H1 (cell line): ENCODE data around the gene SENP1.

ENCODE experiments used
- CBX5 ChIP-seq: fragments of 300-800, 300-1000 bp; sonication (generic); IDR thresholded peaks from 2 replicates; pipeline ENCODE4 v1.7.1; 2016; ENCODE audit warnings: antibody characterized with exemption, low read length, low read depth
- CEBPB ChIP-seq: IDR thresholded peaks from 2 replicates; pipeline ENCODE4 v1.6.1; 2012; ENCODE audit warnings: low read depth, low read length
- EGR1 ChIP-seq: IDR thresholded peaks from 2 replicates; pipeline ENCODE4 v1.6.1; 2011; ENCODE audit warnings: low read depth, low read length, borderline replicate concordance
- MAFK ChIP-seq: IDR thresholded peaks from 2 replicates; pipeline ENCODE4 v1.6.1; 2012; ENCODE audit warnings: low read depth, mild to moderate bottlenecking, improper control_type of control experiment, low read length
- POLR2A ChIP-seq, 2 experiments: IDR thresholded peaks; 1 replicate in 1 of 2; 2 replicates in 1 of 2; pipeline ENCODE4 v1.6.1; 2011; ENCODE audit warnings: low read depth in 2 of 2, low read length in 2 of 2, mild to moderate bottlenecking in 2 of 2; ENCODE audit errors: control extremely low read depth in 1 of 2
- RAD21 ChIP-seq, 2 experiments: IDR thresholded peaks in 1 of 2; conservative IDR thresholded peaks in 1 of 2; 2 replicates each; pipeline ENCODE4 v1.6.1; 2011; ENCODE audit warnings: low read depth in 2 of 2, low read length in 2 of 2, improper control_type of control experiment in 1 of 2, inconsistent platforms in 1 of 2, mild to moderate bottlenecking in 1 of 2, moderate library complexity in 1 of 2
- RXRA ChIP-seq: IDR thresholded peaks from 2 replicates; pipeline ENCODE4 v1.6.1; 2011; ENCODE audit warnings: low read depth, mild to moderate bottlenecking, low read length, moderate library complexity; ENCODE audit not compliant: insufficient read depth
- SUZ12 ChIP-seq: fragments of 200-600 bp; sonication (generic); IDR thresholded peaks from 2 replicates; pipeline ENCODE4 v1.6.1; 2012; ENCODE audit warnings: mild to moderate bottlenecking, inconsistent platforms, low read length, moderate library complexity, mixed read lengths
- TAF1 ChIP-seq: IDR thresholded peaks from 2 replicates; pipeline ENCODE4 v1.6.1; 2011; ENCODE audit warnings: mild to moderate bottlenecking, low read depth, low read length
- TCF12 ChIP-seq: IDR thresholded peaks from 2 replicates; pipeline ENCODE4 v1.6.1; 2011; ENCODE audit warnings: low read depth, mild to moderate bottlenecking, low read length
- TEAD4 ChIP-seq: IDR thresholded peaks from 2 replicates; pipeline ENCODE4 v1.6.1; 2012; ENCODE audit warnings: low read depth, low read length, inconsistent platforms, mixed read lengths
- YY1 ChIP-seq: IDR thresholded peaks from 2 replicates; pipeline ENCODE4 v1.6.1; 2011; ENCODE audit warnings: low read depth, mild to moderate bottlenecking, low read length
- TF ChIP-seq, protein P1 (sequence below), 3 experiments: IDR thresholded peaks; 1 replicate in 2 of 3; 2 replicates in 1 of 3; pipeline versions ENCODE4 v1.5.1 to v1.6.1; 2011; ENCODE audit warnings: low read length in 3 of 3, mild to moderate bottlenecking in 3 of 3, inconsistent platforms in 2 of 3, low read depth in 1 of 3, moderate library complexity in 1 of 3; ENCODE audit not compliant: insufficient read depth in 1 of 3; ENCODE audit errors: control extremely low read depth in 1 of 3
- TF ChIP-seq, protein P2 (sequence below): IDR thresholded peaks from 2 replicates; pipeline ENCODE4 v1.6.1; 2011; ENCODE audit warnings: low read length, improper control_type of control experiment

DNA sequence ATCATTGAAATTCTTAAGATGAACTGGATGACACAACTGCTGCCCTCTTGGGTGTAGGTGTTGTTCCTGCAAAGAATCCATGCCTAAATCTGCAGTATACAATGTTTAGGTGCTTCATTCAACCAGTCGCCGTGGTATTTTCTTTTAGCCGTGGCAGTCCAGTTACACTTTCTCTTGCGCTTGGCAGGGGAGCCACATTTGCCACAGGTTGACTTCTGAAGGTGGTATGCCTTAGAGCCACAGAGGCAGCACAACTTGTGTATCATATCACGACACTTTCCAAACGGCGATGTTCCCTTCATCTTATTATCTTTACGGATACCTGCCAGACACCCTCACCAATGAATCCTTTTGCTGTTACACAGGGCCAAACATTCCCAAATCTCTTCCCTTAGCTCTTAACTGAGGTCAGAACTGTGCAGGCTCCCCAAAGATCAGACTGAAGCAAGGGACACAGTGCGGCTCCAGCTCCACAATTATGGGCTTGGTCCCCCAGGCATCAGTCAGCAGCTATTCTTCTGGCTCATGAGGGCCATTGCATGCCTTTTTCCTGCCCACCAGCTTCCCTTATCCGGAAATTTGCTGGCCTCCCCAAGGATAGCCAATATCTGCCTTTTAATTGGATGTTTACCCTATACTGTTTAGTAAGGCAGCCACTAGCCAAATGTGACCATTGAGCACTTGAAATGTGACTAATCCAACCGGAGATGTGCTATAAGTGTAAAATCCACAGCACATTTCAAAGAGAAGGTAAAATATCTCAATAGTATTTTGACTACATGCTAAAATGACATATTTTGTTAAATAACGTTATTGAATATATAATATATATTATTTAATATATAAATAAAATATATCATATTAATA lies 50.7 kb downstream of the SENP1 start:
- TF ChIP-seq TCF12 (no peak), SUZ12 (no peak), POLR2A (IDR thresholded peaks at IDR 0.05; ENCODE audit: control extremely low read depth in 1 of 2, low read depth in 2 of 2, low read length in 2 of 2) (no peak), TEAD4 (no peak), RAD21 (IDR thresholded peaks at IDR 0.05 in 1 of 2, conservative IDR thresholded peaks at IDR 0.05 in 1 of 2; ENCODE audit: low read depth in 2 of 2, low read length in 2 of 2) (no peak), TAF1 (no peak), CBX5 (no peak), CEBPB (no peak), EGR1 (no peak), RXRA (no peak), YY1 (no peak), MAFK (no peak)
- TF ChIP-seq, protein P1, sequence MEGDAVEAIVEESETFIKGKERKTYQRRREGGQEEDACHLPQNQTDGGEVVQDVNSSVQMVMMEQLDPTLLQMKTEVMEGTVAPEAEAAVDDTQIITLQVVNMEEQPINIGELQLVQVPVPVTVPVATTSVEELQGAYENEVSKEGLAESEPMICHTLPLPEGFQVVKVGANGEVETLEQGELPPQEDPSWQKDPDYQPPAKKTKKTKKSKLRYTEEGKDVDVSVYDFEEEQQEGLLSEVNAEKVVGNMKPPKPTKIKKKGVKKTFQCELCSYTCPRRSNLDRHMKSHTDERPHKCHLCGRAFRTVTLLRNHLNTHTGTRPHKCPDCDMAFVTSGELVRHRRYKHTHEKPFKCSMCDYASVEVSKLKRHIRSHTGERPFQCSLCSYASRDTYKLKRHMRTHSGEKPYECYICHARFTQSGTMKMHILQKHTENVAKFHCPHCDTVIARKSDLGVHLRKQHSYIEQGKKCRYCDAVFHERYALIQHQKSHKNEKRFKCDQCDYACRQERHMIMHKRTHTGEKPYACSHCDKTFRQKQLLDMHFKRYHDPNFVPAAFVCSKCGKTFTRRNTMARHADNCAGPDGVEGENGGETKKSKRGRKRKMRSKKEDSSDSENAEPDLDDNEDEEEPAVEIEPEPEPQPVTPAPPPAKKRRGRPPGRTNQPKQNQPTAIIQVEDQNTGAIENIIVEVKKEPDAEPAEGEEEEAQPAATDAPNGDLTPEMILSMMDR (IDR thresholded peaks at IDR 0.05; ENCODE audit: control extremely low read depth in 1 of 3, insufficient read depth in 1 of 3, low read depth in 1 of 3, low read length in 3 of 3): no peak
- TF ChIP-seq, protein P2, sequence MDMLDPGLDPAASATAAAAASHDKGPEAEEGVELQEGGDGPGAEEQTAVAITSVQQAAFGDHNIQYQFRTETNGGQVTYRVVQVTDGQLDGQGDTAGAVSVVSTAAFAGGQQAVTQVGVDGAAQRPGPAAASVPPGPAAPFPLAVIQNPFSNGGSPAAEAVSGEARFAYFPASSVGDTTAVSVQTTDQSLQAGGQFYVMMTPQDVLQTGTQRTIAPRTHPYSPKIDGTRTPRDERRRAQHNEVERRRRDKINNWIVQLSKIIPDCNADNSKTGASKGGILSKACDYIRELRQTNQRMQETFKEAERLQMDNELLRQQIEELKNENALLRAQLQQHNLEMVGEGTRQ: no peak
